ENCODE data around the gene PGF.

PGF gene

GRCh38 chr14:74977901-74978385 is 22.5 kb upstream of the PGF start:
- no peak for DNase-seq

- DNase-seq, result no peak
These were observed 21.9 kb upstream of the PGF start for GRCh38 chr14:74977164-74977900.

- DNase-seq, result no peak
These were observed 21.1 kb upstream of the PGF start for GRCh38 chr14:74976264-74977113.

GRCh38 chr14:74975059-74975810 is 19.8 kb upstream of the PGF start:
- no peak for DNase-seq

GRCh38 chr14:74974364-74975058 is 19.1 kb upstream of the PGF start:
- no peak for DNase-seq

GRCh38 chr14:74973905-74974363 is 18.5 kb upstream of the PGF start:
- DNase-seq, result no peak

- peak; percentile 45 to 54 for DNase-seq
These were observed 17.7 kb upstream of the PGF start for GRCh38 chr14:74973003-74973653.

- no peak for DNase-seq
These were observed 13.4 kb upstream of the PGF start for GRCh38 chr14:74968811-74969210.

- DNase-seq, result no peak
These were observed 10.2 kb upstream of the PGF start for GRCh38 chr14:74965486-74966153.

- DNase-seq, result no peak
These were observed 9.5 kb upstream of the PGF start for GRCh38 chr14:74964787-74965485.

- no peak for DNase-seq
These were observed 8.4 kb upstream of the PGF start for GRCh38 chr14:74963705-74964271.

GRCh38 chr14:74963178-74963704 is 7.8 kb upstream of the PGF start:
- no peak for DNase-seq

- DNase-seq, result peak; percentile 11 to 39
These were observed 7.1 kb upstream of the PGF start for GRCh38 chr14:74962493-74962892.

GRCh38 chr14:74962046-74962445 is 6.6 kb upstream of the PGF start:
- no peak for DNase-seq

- no peak for DNase-seq
These were observed 6.0 kb upstream of the PGF start for GRCh38 chr14:74961238-74961911.

- DNase-seq, result no peak
These were observed 5.3 kb upstream of the PGF start for GRCh38 chr14:74960736-74961135.

- DNase-seq, result no peak
These were observed 4.3 kb upstream of the PGF start for GRCh38 chr14:74959596-74960180.

- no peak for DNase-seq
These were observed 1.1 kb upstream of the PGF start for GRCh38 chr14:74956280-74957072.

GRCh38 chr14:74956027-74956279 is 556 bp upstream of the PGF start:
- DNase-seq, result no peak

Data from Kasumi-1 (cell line).